M059J (cell line): ENCODE measurements around the gene PCDH19. TPM values are rescaled to one million over a fixed set of nuclear protein-coding genes. Genes with fewer than 3 reads are reported as not detected.

ENCODE experiments used
- DNase-seq: peaks from one replicate; pipeline ENCODE4 v3.0.0-alpha.2; 2012; ENCODE audit warnings: low read depth
- total RNA-seq: library from RNA; depleted of rRNA; stranded (reverse); fragments of >200 nt; shearing (Covaris generic); gene quantifications from 2 replicates; pipeline ENCODE4 v1.2.3, GENCODE V29; 2014; rRNA removed

PCDH19 gene
- 0.12 and 0.81 TPM in 2 replicates for total RNA-seq

DNA sequence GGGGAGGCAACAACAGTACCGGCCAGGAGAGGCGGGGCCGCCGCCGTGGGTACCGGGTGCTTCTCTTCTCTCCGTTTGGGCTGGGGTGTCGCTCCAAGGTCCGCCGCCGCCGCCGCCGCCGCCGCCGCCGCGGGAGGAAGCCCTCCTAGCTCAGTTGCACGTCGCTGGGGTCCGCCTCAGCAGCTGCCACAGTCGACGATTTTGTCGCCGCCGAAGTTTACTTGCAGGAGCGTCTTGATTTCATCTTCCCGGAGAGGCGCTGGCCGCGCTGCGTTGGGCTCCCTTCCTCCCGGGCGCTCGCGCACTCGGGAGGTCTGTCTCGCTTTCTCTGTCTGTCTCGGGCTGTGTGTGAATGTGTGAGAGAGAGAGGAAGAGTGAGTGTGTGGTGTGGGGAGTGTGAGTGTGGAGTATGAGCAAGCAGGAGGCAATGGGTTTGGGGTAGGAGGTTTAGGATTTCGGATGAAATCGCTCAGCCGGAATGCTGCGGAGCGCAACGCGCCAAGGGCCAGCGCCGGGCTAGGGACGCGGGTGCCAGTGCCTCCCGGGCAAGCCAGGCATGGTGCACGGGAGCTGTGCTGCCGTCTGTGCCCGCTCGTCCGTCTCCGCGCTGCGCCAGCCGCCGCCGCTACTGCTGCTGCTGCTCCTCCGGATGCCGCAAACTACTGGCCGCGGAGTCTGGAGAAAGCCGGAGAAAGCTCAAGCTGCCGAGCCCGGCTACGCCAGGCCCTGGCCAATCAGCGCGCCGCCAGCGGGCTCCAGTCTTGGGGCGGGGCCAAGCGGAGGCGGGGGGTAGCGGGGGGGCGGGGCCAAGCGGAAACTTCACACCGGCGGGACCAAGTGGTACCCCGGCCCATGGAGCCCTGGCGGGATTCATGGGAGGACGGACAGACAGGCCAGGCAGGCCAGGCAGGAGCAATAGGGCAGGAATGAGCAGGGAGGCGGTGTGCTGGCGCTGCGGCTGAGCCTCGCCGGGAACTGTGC lies at the start of gene PCDH19:
Gene PCDH19, minus strand, starts transcription at position 664 of the 981 bp plus-strand sequence. CDS start 1,676 bp downstream, outside the sequence.
- peak; percentile 59 for DNase-seq

GRCh38 chrX:100449696-100450608 lies 39.9 kb upstream of the PCDH19 start:
- peak; percentile 28 for DNase-seq

GRCh38 chrX:100447655-100448397 lies 37.8 kb upstream of the PCDH19 start:
- peak; percentile 24 for DNase-seq

- no peak for DNase-seq
These were observed 35.5 kb upstream of the PCDH19 start for GRCh38 chrX:100445593-100445992.

GRCh38 chrX:100441321-100441720 lies 31.2 kb upstream of the PCDH19 start:
- DNase-seq = peak; percentile 43

DNA sequence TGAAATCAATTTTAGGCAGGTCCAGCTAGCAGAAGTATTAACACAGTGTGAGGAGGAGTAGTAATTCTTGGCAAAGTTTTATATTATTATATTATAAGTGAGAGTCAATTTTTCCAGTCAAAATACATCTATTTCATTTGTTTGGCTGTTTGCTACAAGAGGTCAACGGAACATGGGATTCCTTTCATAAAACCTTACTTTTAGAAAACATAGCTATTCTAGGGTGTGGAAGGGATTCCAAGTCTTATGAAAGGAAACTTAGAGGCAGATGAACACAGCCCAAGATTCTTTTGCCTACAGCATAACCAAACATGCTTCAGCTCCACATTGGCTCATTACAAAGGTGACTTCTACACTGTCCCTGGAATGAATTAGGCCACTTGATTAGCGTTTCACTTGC lies 29.9 kb upstream of the PCDH19 start:
- no peak for DNase-seq

DNA sequence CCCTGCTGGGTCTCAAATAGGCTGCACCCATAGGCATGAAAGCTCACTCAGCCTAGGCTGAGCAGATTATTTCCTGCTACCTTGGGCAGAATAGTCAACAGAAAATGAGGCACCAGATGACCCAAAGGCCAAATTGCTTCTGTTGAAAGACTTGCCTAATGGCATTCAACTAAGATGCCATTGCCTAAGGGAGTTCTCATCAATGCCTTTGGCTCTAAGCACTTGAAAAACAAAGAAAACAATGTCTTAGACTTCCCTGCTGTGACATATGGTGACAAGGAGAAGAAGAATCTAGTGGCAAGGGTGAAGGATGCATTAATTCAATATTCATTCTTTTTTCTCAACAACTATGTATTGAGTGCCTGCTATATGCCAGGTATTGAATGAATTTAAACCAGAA lies 25.7 kb upstream of the PCDH19 start:
- no peak for DNase-seq

- DNase-seq = peak; percentile 7
These were observed 13.9 kb upstream of the PCDH19 start for GRCh38 chrX:100424012-100424411.

DNA sequence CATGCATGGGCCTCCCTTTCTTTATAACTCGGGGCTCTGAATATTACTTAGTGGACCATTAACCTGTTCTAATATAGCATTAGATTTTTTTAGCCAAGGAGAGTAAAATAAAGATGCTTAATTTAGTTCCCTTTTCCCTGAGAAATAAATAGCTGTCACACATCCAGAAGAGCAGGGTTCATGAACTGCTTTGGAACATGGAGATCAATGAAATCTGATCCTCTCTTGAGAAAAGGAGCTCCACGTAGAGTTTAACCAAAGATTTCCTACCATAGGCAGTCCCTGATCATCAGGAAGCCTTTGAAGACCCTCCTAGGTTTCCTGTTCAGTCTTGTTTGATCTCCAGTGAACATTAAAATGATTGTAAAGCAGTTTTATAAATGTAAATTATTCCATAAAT lies 8.5 kb upstream of the PCDH19 start:
- no peak for DNase-seq

DNA sequence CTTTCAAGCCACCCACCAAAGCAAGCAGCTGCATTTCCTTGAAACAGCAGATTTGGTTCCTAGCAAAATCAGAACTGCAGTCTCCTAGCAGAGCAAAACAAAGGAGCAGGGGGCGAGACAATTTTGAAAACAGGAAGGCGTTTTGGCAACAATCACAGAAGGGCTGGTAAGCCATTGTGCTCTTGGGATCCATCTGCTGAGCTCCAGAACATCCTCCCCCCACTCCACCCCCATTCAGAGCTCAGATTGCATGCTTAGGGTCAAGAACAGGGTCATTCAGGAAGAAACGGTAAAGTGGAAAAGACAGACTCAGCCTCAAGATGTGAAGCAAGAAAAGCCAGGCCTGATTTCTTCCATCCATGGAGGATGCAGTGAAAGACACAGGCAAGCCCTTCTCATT lies 7.6 kb upstream of the PCDH19 start:
- no peak for DNase-seq

- DNase-seq = peak; percentile 61
These were observed 3.2 kb upstream of the PCDH19 start for GRCh38 chrX:100413229-100413628.

GRCh38 chrX:100411802-100412715 lies 2.0 kb upstream of the PCDH19 start:
- DNase-seq = no peak

DNA sequence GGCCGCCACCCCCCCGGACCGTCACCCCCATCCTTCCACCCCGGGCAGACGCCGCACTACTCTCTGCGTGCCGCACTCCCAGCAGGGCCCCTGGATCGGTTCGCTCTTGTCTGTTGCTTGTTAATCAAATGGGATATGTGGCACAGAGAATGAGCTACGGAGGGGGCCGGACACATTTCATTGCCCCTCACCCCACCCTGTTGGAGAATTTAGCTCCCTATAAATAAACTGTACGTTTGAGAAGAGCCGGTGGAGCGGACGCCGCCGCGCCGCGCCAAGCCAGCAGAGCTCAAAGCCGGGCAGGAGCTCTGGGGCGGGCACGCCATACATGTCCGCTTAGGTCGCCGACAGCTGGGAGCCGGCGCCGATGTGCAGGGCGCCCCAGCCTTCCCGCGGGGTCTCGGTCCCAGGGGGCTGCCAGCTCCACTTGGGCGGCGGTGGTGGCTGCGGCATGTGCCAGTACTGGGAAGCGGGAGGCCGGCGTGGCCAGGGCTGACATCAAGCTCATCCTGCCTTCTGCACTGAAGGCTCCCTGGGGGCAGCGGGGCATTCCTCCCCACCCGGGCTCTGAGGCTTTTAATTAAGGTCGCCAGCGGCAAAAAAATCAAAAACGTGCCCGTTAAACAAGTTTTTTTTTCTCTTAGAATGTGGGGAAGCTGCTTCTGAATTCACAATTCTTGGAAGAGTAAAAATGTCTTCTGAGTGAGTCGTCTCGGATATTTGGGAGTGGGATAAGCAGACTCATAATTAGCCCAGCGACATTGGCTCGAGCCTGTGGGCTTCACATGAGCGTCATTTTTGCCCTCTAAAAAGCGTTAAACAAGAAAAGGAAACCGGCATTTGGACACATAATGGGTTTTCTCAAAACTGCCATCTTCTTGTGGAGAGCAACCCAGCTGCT lies 1.1 kb upstream of the PCDH19 start:
- no peak for DNase-seq

GRCh38 chrX:100408713-100409609 lies 1.1 kb downstream of the PCDH19 start:
- DNase-seq = no peak

DNA sequence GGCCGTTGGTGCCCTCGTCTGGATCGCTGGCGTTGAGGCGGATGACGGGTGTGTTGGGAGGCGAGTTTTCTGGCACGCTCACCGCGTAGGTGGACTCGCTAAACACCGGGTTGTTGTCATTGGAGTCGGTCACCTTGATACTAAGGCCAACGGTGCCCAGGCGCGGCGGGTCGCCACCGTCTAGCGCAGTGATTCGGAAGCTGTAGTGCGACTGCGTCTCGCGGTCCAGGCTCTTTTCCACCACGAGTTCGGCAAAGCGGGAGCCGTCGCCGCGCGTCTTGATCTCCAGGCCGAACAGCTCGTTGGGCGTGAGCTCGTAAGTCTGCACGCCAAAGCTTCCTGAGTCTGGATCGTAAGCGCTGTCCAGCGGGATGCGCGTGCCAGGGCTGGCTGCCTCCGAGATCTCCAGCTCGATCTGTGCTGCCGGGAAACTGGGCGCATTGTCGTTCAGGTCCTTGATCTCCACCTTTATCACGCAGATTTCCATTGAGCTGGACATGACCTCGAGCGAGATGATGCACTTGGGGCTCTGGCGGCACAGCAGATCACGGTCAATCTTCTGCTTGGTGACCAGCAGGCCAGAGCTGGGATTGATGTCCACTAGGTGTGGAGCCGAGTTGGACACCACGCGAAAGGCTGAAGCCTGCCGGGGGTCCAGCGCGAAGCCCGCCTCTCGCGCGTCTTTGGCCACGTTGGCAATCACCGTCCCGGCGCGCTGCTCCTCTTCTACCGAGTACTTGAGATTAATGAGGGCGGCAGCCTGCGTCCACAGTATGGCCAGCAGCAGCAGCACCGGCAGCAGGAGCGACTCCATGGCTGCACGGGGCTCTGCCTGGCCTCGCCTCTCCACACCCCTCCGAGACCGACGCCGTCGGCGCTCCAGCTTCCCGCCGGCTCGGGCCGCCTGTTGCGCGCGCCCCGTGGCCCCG lies 2.0 kb downstream of the PCDH19 start:
- no peak for DNase-seq

DNA sequence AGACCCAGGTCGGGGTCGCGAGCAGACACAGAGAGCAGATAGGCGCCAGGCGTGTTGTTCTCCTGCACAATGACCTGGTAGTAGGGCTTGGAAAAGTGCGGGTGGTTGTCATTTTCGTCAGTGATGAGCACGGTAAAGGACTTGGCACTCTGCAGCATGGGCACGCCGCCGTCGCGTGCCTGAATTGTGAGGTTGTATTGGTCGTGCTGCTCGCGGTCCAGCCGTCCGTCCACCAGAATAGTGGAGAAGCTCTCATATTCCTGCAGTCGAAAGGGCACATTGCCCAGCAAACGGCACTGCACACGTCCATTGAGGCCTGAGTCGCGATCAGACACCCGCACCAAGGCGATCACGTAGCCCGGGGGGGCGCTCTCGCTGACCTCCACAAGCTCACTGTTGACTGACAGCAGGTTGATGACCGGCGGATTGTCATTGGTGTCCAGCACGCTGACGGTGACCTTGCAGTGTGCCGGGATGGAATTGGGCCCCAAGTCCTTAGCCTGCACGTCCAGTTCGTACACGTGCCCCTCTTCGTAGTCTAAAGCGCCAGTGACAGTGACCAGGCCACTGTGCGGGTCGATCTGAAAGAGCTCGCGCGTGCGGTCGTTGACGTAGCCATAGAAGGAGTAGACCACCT lies 2.8 kb downstream of the PCDH19 start:
- DNase-seq = no peak

GRCh38 chrX:100405424-100405823 lies 4.6 kb downstream of the PCDH19 start:
- DNase-seq = no peak
